Mesothelial cell of epicardium (in vitro differentiated cells): ENCODE measurements around the gene KIF16B. TPM values are rescaled to one million over a fixed set of nuclear protein-coding genes. Genes with fewer than 3 reads are reported as not detected.

Experiments
- DNase-seq, 2 experiments: peaks; one replicate each; pipeline ENCODE4 v3.0.0; 2021; ENCODE audit warnings: low spot score in 2 of 2; ENCODE audit not compliant: unreplicated experiment in 2 of 2
- H3K27ac Mint-ChIP-seq: 2 replicates; pipeline ENCODE4 v1.8.0; 2021; ENCODE audit warnings: mixed read lengths
- H3K27me3 Mint-ChIP-seq: 2 replicates; pipeline ENCODE4 v1.8.0; 2021; ENCODE audit warnings: low read depth, mixed read lengths
- H3K36me3 Mint-ChIP-seq: 2 replicates; pipeline ENCODE4 v1.8.0; 2021; ENCODE audit warnings: mixed read lengths
- H3K4me1 Mint-ChIP-seq: 2 replicates; pipeline ENCODE4 v1.8.0; 2021; ENCODE audit warnings: mixed read lengths
- H3K4me3 Mint-ChIP-seq: 2 replicates; pipeline ENCODE4 v1.8.0; 2021; ENCODE audit warnings: mild to moderate bottlenecking, moderate library complexity, mixed read lengths
- H3K9me3 Mint-ChIP-seq: 2 replicates; pipeline ENCODE4 v1.8.0; 2021; ENCODE audit warnings: mixed read lengths
- CTCF ChIP-seq: fragments of 200-600 bp; sonication (generic); IDR thresholded peaks from one replicate; pipeline ENCODE4 v1.5.0; 2021; ENCODE audit warnings: antibody characterized with exemption; ENCODE audit not compliant: unreplicated experiment
- total RNA-seq: library from RNA; stranded (reverse); gene quantifications from 3 replicates; pipeline ENCODE4 v1.2.1, GENCODE V29; 2021

Gene KIF16B
- total RNA-seq, 1 donor from 2014 or later, result 12.8 TPM

GRCh38 chr20:16293590-16293989, 279.7 kb downstream of the KIF16B start:
- Mint-ChIP-seq H3K27ac (no peak overlapping the region), H3K4me3 (no peak overlapping the region), H3K4me1 (no peaks in the 10 kb centered on the region), H3K36me3 (peaks cover 11% of the 10 kb centered on the region), H3K27me3 (no peaks in the 10 kb centered on the region), H3K9me3 (peaks cover 11% of the 10 kb centered on the region)
- DNase-seq, result no peak
- TF ChIP-seq CTCF, result no peak

- H3K9me3 Mint-ChIP-seq, result peaks cover 6% of the 10 kb centered on the region
- no peak overlapping the region for H3K4me3 Mint-ChIP-seq
- H3K27me3 Mint-ChIP-seq, result no peaks in the 10 kb centered on the region
- peaks cover 6% of the 10 kb centered on the region for H3K36me3 Mint-ChIP-seq
- no peak for DNase-seq
- H3K4me1 Mint-ChIP-seq, result no peaks in the 10 kb centered on the region
- H3K27ac Mint-ChIP-seq, result no peak overlapping the region
- no peak for TF ChIP-seq CTCF
Measured at GRCh38 chr20:16292226-16292880, 280.9 kb downstream of the KIF16B start.

- no peak for TF ChIP-seq CTCF
- Mint-ChIP-seq H3K9me3 (peaks cover 6% of the 10 kb centered on the region), H3K4me3 (no peak overlapping the region), H3K36me3 (peaks cover 8% of the 10 kb centered on the region), H3K27me3 (no peaks in the 10 kb centered on the region), H3K27ac (no peak overlapping the region), H3K4me1 (no peaks in the 10 kb centered on the region)
- no peak for DNase-seq
Measured at GRCh38 chr20:16290358-16290757, 282.9 kb downstream of the KIF16B start.

- TF ChIP-seq CTCF, result no peak
- DNase-seq, result no peak
- H3K4me3 Mint-ChIP-seq, result no peak overlapping the region
- H3K27me3 Mint-ChIP-seq, result no peaks in the 10 kb centered on the region
- peaks cover 4% of the 10 kb centered on the region for H3K4me1 Mint-ChIP-seq
- no peak overlapping the region for H3K27ac Mint-ChIP-seq
- peaks cover 12% of the 10 kb centered on the region for H3K9me3 Mint-ChIP-seq
- H3K36me3 Mint-ChIP-seq, result peaks cover 12% of the 10 kb centered on the region
Measured at GRCh38 chr20:16287776-16288175, 285.5 kb downstream of the KIF16B start.

GRCh38 chr20:16286601-16287000, 286.6 kb downstream of the KIF16B start:
- H3K36me3 Mint-ChIP-seq, result peaks cover 12% of the 10 kb centered on the region
- TF ChIP-seq CTCF, result no peak
- no peak for DNase-seq
- H3K27ac Mint-ChIP-seq, result no peak overlapping the region
- peaks cover 13% of the 10 kb centered on the region for H3K9me3 Mint-ChIP-seq
- H3K4me3 Mint-ChIP-seq, result no peak overlapping the region
- H3K27me3 Mint-ChIP-seq, result no peaks in the 10 kb centered on the region
- peaks cover 4% of the 10 kb centered on the region for H3K4me1 Mint-ChIP-seq
